Smooth muscle cell (in vitro differentiated cells): ENCODE results near the gene EVI5. TPM values are rescaled to one million over a fixed set of nuclear protein-coding genes. Genes with fewer than 3 reads are reported as not detected.

ENCODE experiments used
- DNase-seq: peaks from one replicate; lab custom pipeline; 2025; ENCODE audit not compliant: unreplicated experiment; lab: John Stamatoyannopoulos, UW
- H2AFZ ChIP-seq: fragments of 200-600 bp; sonication (generic); 2 replicates; pipeline ENCODE4 v1.6.0; 2016; ENCODE audit warnings: antibody characterized with exemption, low read depth, mild to moderate bottlenecking
- H3F3A ChIP-seq: fragments of 200-600 bp; sonication (generic); 2 replicates; pipeline ENCODE4 v1.6.0; 2017; ENCODE audit warnings: antibody characterized with exemption, low read depth
- H3K27ac ChIP-seq: fragments of 200-600 bp; sonication (generic); 2 replicates; pipeline ENCODE4 v1.5.1; 2016; ENCODE audit warnings: low read depth, mild to moderate bottlenecking
- H3K27me3 ChIP-seq: fragments of 200-600 bp; sonication (generic); 2 replicates; pipeline ENCODE4 v1.6.1; 2016; ENCODE audit warnings: low read depth, mild to moderate bottlenecking
- H3K36me3 ChIP-seq: fragments of 200-600 bp; sonication (generic); 2 replicates; pipeline ENCODE4 v1.5.1; 2016; ENCODE audit warnings: low read depth
- H3K4me1 ChIP-seq: fragments of 200-600 bp; sonication (generic); 2 replicates; pipeline ENCODE4 v1.5.1; 2016; ENCODE audit warnings: low read depth
- H3K4me2 ChIP-seq: fragments of 200-600 bp; sonication (generic); 2 replicates; pipeline ENCODE4 v1.6.0; 2016; ENCODE audit warnings: mild to moderate bottlenecking
- H3K4me3 ChIP-seq: fragments of 200-600 bp; sonication (generic); 2 replicates; pipeline ENCODE4 v1.5.1; 2016; ENCODE audit warnings: mild to moderate bottlenecking
- H3K79me2 ChIP-seq: fragments of 200-600 bp; sonication (generic); 2 replicates; pipeline ENCODE4 v1.6.0; 2016; ENCODE audit warnings: low read depth, mild to moderate bottlenecking
- H3K9ac ChIP-seq: fragments of 200-600 bp; sonication (generic); 2 replicates; pipeline ENCODE4 v1.6.0; 2016; ENCODE audit warnings: low read depth
- H3K9me3 ChIP-seq: fragments of 200-600 bp; sonication (generic); replicated peaks from 2 replicates; pipeline ENCODE4 v1.5.1; 2016; ENCODE audit warnings: low read depth
- H4K20me1 ChIP-seq: fragments of 200-600 bp; sonication (generic); 2 replicates; pipeline ENCODE4 v1.6.0; 2016; ENCODE audit warnings: low read depth
- WGBS: methylation state at CpG from one replicate; pipeline ENCODE4 v1.1.7; 2016; ENCODE audit warnings: low lambda C conversion rate; 5-methylcytosine and 5-hydroxymethylcytosine counted together
- polyA plus RNA-seq: library from polyadenylated mRNA; unstranded; fragments of >200 nt; fragmentation: Nextera tagmentation; extraction: Ambion mirVana; gene quantifications from 2 replicates; pipeline ENCODE4 v1.2.1, GENCODE V29; 2016
- total RNA-seq: library from RNA; depleted of rRNA; stranded (reverse); fragments of >200 nt; gene quantifications from 2 replicates; pipeline ENCODE4 v1.2.3, GENCODE V29; 2014
- TF ChIP-seq, protein P1 (sequence below): fragments of 200-600 bp; sonication (generic); IDR thresholded peaks from 2 replicates; pipeline ENCODE4 v1.5.1; 2017; ENCODE audit warnings: borderline replicate concordance, mild to moderate bottlenecking, antibody characterized with exemption; ENCODE audit not compliant: insufficient read depth, poor library complexity, severe bottlenecking

EVI5 gene
- total and polyA plus RNA-seq, 2 experiments from 2014 or later, result 35.4 to 47.6 TPM

DNA sequence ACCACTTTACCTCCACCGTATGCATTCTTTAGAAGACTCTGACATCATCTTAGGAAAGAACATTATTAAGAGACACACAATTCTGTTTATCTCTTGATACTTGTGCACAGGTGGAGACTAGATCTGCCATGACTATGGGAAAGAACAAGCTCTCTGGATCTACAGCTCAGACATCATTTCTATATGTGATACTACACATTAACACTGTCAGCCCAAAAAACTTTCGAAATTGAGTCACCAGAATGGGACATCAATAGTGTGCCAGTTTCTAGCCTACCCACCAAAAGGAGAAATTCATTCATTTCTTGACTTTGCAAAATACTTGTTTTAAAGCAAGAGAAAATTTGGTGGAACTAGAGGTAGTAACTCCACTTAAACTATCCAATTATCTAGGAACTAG, 6.0 kb upstream of the EVI5 start:
- no peak for DNase-seq
- Histone ChIP-seq H3K27me3 (no peaks in the 10 kb centered on the region), H2AFZ (no peak overlapping the region), H4K20me1 (no peaks in the 10 kb centered on the region), H3F3A (no peaks in the 10 kb centered on the region), H3K4me1 (peaks cover 8% of the 10 kb centered on the region), H3K9me3 (no peaks in the 10 kb centered on the region), H3K4me2 (no peak overlapping the region), H3K27ac (no peak overlapping the region), H3K36me3 (no peaks in the 10 kb centered on the region), H3K4me3 (no peak overlapping the region), H3K79me2 (no peaks in the 10 kb centered on the region), H3K9ac (no peak overlapping the region)
- TF ChIP-seq, protein P1, sequence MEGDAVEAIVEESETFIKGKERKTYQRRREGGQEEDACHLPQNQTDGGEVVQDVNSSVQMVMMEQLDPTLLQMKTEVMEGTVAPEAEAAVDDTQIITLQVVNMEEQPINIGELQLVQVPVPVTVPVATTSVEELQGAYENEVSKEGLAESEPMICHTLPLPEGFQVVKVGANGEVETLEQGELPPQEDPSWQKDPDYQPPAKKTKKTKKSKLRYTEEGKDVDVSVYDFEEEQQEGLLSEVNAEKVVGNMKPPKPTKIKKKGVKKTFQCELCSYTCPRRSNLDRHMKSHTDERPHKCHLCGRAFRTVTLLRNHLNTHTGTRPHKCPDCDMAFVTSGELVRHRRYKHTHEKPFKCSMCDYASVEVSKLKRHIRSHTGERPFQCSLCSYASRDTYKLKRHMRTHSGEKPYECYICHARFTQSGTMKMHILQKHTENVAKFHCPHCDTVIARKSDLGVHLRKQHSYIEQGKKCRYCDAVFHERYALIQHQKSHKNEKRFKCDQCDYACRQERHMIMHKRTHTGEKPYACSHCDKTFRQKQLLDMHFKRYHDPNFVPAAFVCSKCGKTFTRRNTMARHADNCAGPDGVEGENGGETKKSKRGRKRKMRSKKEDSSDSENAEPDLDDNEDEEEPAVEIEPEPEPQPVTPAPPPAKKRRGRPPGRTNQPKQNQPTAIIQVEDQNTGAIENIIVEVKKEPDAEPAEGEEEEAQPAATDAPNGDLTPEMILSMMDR, result no peak
- WGBS, result 93% methylated on average over 2 of the region's 2 CpGs

DNA sequence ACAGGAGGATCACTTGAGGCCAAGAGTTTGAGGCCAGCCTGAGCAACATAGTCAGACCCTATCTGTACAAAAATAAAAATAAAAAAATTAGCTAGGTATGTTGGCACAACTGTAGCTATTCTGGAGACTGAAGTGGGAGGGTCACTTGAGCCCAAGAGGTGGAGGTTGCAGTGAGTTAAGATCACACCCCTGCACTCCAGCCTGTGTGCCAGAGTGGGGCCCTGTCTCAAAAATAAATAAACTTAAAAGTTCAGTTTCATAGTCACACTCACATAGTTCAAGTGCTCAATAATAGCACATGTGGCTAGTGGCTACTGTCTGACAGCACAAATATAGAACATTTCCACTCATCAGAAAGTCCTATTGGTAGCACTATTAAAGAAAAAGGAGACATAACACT, 5.2 kb upstream of the EVI5 start:
- H3K4me2 ChIP-seq, result no peak overlapping the region
- H2AFZ ChIP-seq, result no peak overlapping the region
- H3K9ac ChIP-seq, result no peak overlapping the region
- H3K36me3 ChIP-seq, result no peaks in the 10 kb centered on the region
- DNase-seq, result no peak
- H3K9me3 ChIP-seq, result no peaks in the 10 kb centered on the region
- H3K27me3 ChIP-seq, result no peaks in the 10 kb centered on the region
- H3K27ac ChIP-seq, result no peak overlapping the region
- H3K4me1 ChIP-seq, result peaks cover 8% of the 10 kb centered on the region
- H3K79me2 ChIP-seq, result no peaks in the 10 kb centered on the region
- H3F3A ChIP-seq, result no peaks in the 10 kb centered on the region
- no peaks in the 10 kb centered on the region for H4K20me1 ChIP-seq
- TF ChIP-seq, protein P1, result no peak
- H3K4me3 ChIP-seq, result no peak overlapping the region

DNA sequence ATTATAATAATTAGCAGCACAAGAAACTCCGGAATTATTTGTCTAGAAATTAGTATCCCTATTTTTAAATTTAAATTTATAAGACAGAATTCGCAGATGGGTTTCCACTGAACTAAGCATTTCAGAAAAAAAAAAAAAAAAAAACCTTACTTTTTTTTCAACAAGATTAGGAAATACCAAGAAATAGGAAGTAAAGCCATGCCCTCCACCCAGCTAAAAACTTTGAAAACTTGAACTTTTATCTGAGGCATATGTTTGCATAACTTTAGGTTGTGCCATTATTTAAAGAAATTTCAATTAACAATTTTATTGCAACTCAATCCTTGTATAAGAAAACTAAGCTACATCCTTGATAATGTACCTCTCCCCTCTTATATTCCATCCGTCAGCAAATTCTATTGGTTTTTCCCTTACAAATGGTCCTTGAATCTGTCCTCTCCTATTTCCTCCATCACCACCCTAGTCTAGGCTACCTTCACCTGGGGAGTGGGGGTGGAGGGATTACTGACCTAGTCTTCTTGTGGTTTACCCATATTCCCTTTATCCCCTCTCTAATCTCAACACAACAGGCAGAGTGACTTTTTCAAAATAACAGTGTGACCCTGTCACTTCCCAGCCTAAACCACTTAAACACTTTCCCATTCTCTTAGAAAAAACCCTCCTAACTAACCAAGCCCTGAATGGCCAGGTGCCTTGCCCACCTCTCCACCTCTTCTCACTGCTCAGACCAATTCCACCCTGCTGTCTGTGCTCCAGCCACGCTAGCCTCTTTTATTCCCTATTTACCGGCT, 1.4 kb upstream of the EVI5 start:
- no peak for DNase-seq
- Histone ChIP-seq H3F3A (peaks cover 3% of the 10 kb centered on the region), H3K27ac (no peak overlapping the region), H4K20me1 (peaks cover 23% of the 10 kb centered on the region), H2AFZ (no peak overlapping the region), H3K36me3 (no peaks in the 10 kb centered on the region), H3K9ac (no peak overlapping the region), H3K27me3 (no peaks in the 10 kb centered on the region), H3K4me1 (no peaks in the 10 kb centered on the region), H3K9me3 (no peaks in the 10 kb centered on the region), H3K79me2 (peaks cover 27% of the 10 kb centered on the region), H3K4me2 (no peak overlapping the region), H3K4me3 (no peak overlapping the region)
- 91% methylated on average over 5 of the region's 5 CpGs for WGBS
- TF ChIP-seq, protein P1, result no peak
